ENCODE results near the gene RABGAP1.

The RABGAP1 gene

GRCh38 chr9:123003466-123003865 is 62.6 kb downstream of the RABGAP1 start:
- no peak overlapping the region for H3K4me3 ChIP-seq (ENCODE audit: control insufficient read depth, low read depth, low read length)
- no peak for TF ChIP-seq CTCF (conservative IDR thresholded peaks at IDR 0.05; ENCODE audit: control insufficient read depth, insufficient read depth, low read depth, low read length)
- peak; percentile 43 for DNase-seq (ENCODE audit: low read depth)

GRCh38 chr9:123005964-123006363 is 65.1 kb downstream of the RABGAP1 start:
- no peak for DNase-seq (ENCODE audit: low read depth)

GRCh38 chr9:123007269-123007668 is 66.4 kb downstream of the RABGAP1 start:
- no peak for DNase-seq (ENCODE audit: low read depth)
- TF ChIP-seq CTCF (conservative IDR thresholded peaks at IDR 0.05; ENCODE audit: control insufficient read depth, insufficient read depth, low read depth, low read length), result no peak
- no peak overlapping the region for H3K4me3 ChIP-seq (ENCODE audit: control insufficient read depth, low read depth, low read length)

More at GRCh38 chr9:123005964-123006363, 65.1 kb downstream of the RABGAP1 start:
- no peak for TF ChIP-seq CTCF (conservative IDR thresholded peaks at IDR 0.05; ENCODE audit: control insufficient read depth, insufficient read depth, low read depth, low read length)
- no peak overlapping the region for H3K4me3 ChIP-seq (ENCODE audit: control insufficient read depth, low read depth, low read length)

- H3K4me3 ChIP-seq (ENCODE audit: control insufficient read depth, low read depth, low read length), result no peak overlapping the region
- DNase-seq (ENCODE audit: low read depth), result no peak
- TF ChIP-seq CTCF (conservative IDR thresholded peaks at IDR 0.05; ENCODE audit: control insufficient read depth, insufficient read depth, low read depth, low read length), result no peak
Observed at GRCh38 chr9:123008909-123009308, 68.1 kb downstream of the RABGAP1 start.

GRCh38 chr9:123011380-123011779 is 70.6 kb downstream of the RABGAP1 start:
- no peak for TF ChIP-seq CTCF (conservative IDR thresholded peaks at IDR 0.05; ENCODE audit: control insufficient read depth, insufficient read depth, low read depth, low read length)
- DNase-seq (ENCODE audit: low read depth), result no peak
- H3K4me3 ChIP-seq (ENCODE audit: control insufficient read depth, low read depth, low read length), result no peak overlapping the region

- H3K4me3 ChIP-seq (ENCODE audit: control insufficient read depth, low read depth, low read length), result no peak overlapping the region
- TF ChIP-seq CTCF (conservative IDR thresholded peaks at IDR 0.05; ENCODE audit: control insufficient read depth, insufficient read depth, low read depth, low read length), result no peak
- peak; percentile 17 for DNase-seq (ENCODE audit: low read depth)
Observed at GRCh38 chr9:123011878-123012528, 71.2 kb downstream of the RABGAP1 start.

GRCh38 chr9:123016631-123017030 is 75.8 kb downstream of the RABGAP1 start:
- H3K4me3 ChIP-seq (ENCODE audit: control insufficient read depth, low read depth, low read length), result no peak overlapping the region
- TF ChIP-seq CTCF (conservative IDR thresholded peaks at IDR 0.05; ENCODE audit: control insufficient read depth, insufficient read depth, low read depth, low read length), result no peak

More at GRCh38 chr9:123016631-123017030, 75.8 kb downstream of the RABGAP1 start:
- DNase-seq (ENCODE audit: low read depth), result no peak
